A549 treated with GW870086 at 1 μM for 4 hours (cell line): Measurements from ENCODE around the gene EXOSC1. TPM values are rescaled to one million over a fixed set of nuclear protein-coding genes. Genes with fewer than 3 reads are reported as not detected.

Experiments
- total RNA-seq: library from RNA; stranded (reverse); fragments of 200-300 nt; extraction: Qiagen RNA extraction; gene quantifications from 5 replicates; pipeline ENCODE4 v1.2.3, GENCODE V29; 2022; ENCODE audit warnings: low read depth

Gene EXOSC1, protein sequence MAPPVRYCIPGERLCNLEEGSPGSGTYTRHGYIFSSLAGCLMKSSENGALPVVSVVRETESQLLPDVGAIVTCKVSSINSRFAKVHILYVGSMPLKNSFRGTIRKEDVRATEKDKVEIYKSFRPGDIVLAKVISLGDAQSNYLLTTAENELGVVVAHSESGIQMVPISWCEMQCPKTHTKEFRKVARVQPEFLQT
- total RNA-seq, result 54.2 to 61.9 TPM (median 54.7 TPM) in 5 replicates

GRCh38 chr10:97445722-97446639, at the start of gene EXOSC1, which contains the start of gene ZDHHC16:
Gene EXOSC1, minus strand, starts transcription at chr10:97446006. Its CDS starts 21 bp downstream, at chr10:97445985.
Gene ZDHHC16, plus strand, starts transcription at chr10:97446175. Its CDS starts 5,501 bp downstream, at chr10:97451676.

DNA sequence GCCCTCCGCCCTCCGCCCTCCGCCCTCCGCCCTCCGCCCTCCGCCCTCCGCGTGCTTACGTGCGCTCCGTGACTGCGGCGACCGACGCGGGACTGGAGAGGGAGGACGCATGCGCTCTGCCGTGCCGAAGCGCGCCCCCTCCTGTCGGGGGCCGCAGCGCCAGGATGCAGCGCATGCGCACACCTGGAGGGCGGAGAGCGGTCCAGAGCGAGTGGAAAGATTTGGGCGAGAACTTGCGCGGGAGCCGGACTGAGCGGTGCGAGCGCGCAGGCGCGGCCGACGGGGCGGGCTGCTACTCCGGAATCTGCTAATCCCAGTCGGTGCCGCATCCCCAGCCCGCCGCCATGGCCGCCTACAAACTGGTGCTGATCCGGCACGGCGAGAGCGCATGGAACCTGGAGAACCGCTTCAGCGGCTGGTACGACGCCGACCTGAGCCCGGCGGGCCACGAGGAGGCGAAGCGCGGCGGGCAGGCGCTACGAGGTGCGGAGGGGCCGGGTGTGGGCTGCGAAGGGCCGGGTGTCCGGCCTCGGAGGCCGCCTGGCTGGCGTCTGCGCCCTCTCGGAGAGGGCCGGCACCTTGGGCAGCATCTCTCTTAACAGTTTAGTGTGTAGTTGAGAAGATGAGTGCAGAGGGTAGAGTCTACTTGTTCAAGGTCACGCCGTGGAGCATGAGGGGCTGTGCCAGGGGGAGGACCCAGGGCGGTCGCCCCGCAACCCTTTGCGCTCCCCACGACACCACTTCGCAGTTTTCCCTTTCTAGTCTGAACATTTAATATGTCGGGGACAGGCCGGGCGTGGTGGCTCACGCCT, 19.6 kb downstream of the EXOSC1 start, which contains the start of gene PGAM1:
TSS of gene PGAM1 (plus strand) at position 228 of the 812 bp plus-strand sequence. CDS start at position 345, 117 bp downstream.

GRCh38 chr10:97400665-97401454, 44.9 kb downstream of the EXOSC1 start, which contains the start of gene RRP12:
Gene RRP12, minus strand, starts transcription at chr10:97401340. Its CDS starts 109 bp downstream, at chr10:97401231.

Other genes starting within 250 kb of the EXOSC1 start
- gene ARHGAP19, start 153.4 kb downstream of the EXOSC1 start, total RNA-seq, result 4.8 to 5.7 TPM (median 5.2 TPM) in 5 replicates
- gene FRAT1, start 126.7 kb downstream of the EXOSC1 start, total RNA-seq, result 0.97 to 2.0 TPM (median 1.7 TPM) in 5 replicates
- 5.1 to 7.9 TPM (median 7.6 TPM) in 5 replicates for gene FRAT2, start 111.3 kb downstream of the EXOSC1 start, total RNA-seq
- gene RRP12, start 44.7 kb downstream of the EXOSC1 start, total RNA-seq, result 48.0 to 66.6 TPM (median 55.2 TPM) in 5 replicates
- gene PGAM1, start 19.8 kb downstream of the EXOSC1 start, total RNA-seq, result 576 to 654 TPM (median 631 TPM) in 5 replicates
- 42.5 to 52.2 TPM (median 50.0 TPM) in 5 replicates for gene ZDHHC16, start 169 bp upstream of the EXOSC1 start, total RNA-seq
- 40.1 to 48.4 TPM (median 45.7 TPM) in 5 replicates for gene MMS19, start 52.4 kb upstream of the EXOSC1 start, total RNA-seq
- gene UBTD1, start 52.9 kb upstream of the EXOSC1 start, total RNA-seq, result 16.5 to 19.5 TPM (median 18.7 TPM) in 5 replicates
- 4.2 to 6.9 TPM (median 4.9 TPM) in 5 replicates for gene ANKRD2, start 126.8 kb upstream of the EXOSC1 start, total RNA-seq
- 1.2 to 2.0 TPM (median 1.7 TPM) in 5 replicates for gene HOGA1, start 138.4 kb upstream of the EXOSC1 start, total RNA-seq
- gene C10orf62, start 143.7 kb upstream of the EXOSC1 start, total RNA-seq, result 0.11 TPM in 1 of 5 replicates, not detected in the others
- gene MORN4, start 187.5 kb upstream of the EXOSC1 start, total RNA-seq, result 6.7 to 8.4 TPM (median 7.9 TPM) in 5 replicates
- 20.2 to 23.4 TPM (median 22.6 TPM) in 5 replicates for gene PI4K2A, start 194.7 kb upstream of the EXOSC1 start, total RNA-seq
- gene AVPI1, start 241.2 kb upstream of the EXOSC1 start, total RNA-seq, result 86.3 to 139 TPM (median 117 TPM) in 5 replicates